ENCODE results near the gene CDH9. TPM values are rescaled to one million over a fixed set of nuclear protein-coding genes. Genes with fewer than 3 reads are reported as not detected.

The CDH9 gene
- polyA plus RNA-seq, 1 experiment, result not detected

DNA sequence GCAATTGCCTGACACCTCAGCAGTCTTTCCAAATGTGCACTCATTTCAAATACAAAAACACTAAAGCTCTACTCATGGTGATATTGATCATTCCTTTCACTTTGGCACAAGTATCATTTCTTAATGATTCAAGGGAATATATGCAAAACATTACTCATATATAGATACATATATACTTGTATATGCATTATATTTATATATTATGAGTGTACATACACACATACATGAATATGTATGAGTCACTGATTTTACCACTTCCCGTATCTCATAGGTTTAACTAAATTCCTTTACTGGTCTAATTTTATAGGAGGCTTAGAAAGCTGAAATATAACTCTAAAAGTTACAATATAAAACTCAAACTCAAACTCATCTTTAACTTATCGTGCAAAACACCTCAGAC lies 156.5 kb downstream of the CDH9 start:
- H3K27me3 ChIP-seq (ENCODE audit: control insufficient read depth, insufficient read depth, low read length), result no peaks in the 10 kb centered on the region
- TF ChIP-seq, protein P1, sequence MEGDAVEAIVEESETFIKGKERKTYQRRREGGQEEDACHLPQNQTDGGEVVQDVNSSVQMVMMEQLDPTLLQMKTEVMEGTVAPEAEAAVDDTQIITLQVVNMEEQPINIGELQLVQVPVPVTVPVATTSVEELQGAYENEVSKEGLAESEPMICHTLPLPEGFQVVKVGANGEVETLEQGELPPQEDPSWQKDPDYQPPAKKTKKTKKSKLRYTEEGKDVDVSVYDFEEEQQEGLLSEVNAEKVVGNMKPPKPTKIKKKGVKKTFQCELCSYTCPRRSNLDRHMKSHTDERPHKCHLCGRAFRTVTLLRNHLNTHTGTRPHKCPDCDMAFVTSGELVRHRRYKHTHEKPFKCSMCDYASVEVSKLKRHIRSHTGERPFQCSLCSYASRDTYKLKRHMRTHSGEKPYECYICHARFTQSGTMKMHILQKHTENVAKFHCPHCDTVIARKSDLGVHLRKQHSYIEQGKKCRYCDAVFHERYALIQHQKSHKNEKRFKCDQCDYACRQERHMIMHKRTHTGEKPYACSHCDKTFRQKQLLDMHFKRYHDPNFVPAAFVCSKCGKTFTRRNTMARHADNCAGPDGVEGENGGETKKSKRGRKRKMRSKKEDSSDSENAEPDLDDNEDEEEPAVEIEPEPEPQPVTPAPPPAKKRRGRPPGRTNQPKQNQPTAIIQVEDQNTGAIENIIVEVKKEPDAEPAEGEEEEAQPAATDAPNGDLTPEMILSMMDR (IDR thresholded peaks at IDR 0.05; ENCODE audit: insufficient read depth, low read depth, low read length), result no peak
- POLR2A ChIA-PET, result no interaction called here
- no peak for DNase-seq (ENCODE audit: low read depth)
- H3K36me3 ChIP-seq (ENCODE audit: control insufficient read depth, insufficient read depth, low read length), result no peaks in the 10 kb centered on the region
- CTCF ChIA-PET, result no interaction called here
- no peak overlapping the region for H3K4me3 ChIP-seq (ENCODE audit: low read depth, low read length)

DNA sequence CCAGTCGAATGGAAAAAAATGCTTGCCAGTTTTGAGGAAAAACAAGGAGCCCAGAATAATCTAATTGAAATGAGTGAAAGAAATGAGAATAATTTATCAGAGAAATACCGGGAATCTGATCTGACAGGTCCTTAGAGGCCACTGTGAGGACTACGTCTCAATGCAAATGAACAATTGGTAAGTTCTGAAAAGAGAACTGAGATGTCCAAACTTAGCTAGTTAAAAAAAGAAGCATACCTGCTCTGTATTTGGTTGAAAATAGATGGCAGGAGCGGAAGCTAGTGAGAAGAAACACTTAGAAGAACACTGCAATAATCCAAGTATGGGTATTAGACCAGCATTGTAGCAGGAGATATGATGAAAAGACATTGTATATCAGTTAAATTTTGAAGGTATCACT lies 161.2 kb downstream of the CDH9 start:
- TF ChIP-seq, protein P1 (IDR thresholded peaks at IDR 0.05; ENCODE audit: insufficient read depth, low read depth, low read length), result no peak
- POLR2A ChIA-PET, result no interaction called here
- no peaks in the 10 kb centered on the region for H3K27me3 ChIP-seq (ENCODE audit: control insufficient read depth, insufficient read depth, low read length)

GRCh38 chr5:26872337-26872736 lies 166.0 kb downstream of the CDH9 start:
- POLR2A ChIA-PET, result no interaction called here
- DNase-seq (ENCODE audit: low read depth), result no peak
- TF ChIP-seq, protein P1 (IDR thresholded peaks at IDR 0.05; ENCODE audit: insufficient read depth, low read depth, low read length), result no peak
- no peaks in the 10 kb centered on the region for H3K27me3 ChIP-seq (ENCODE audit: control insufficient read depth, insufficient read depth, low read length)
- no peaks in the 10 kb centered on the region for H3K36me3 ChIP-seq (ENCODE audit: control insufficient read depth, insufficient read depth, low read length)
- H3K4me3 ChIP-seq (ENCODE audit: low read depth, low read length), result no peak overlapping the region
- CTCF ChIA-PET, result no interaction called here

More for the DNA sequence above, 161.2 kb downstream of the CDH9 start:
- DNase-seq (ENCODE audit: low read depth), result no peak
- Histone ChIP-seq H3K4me3 (ENCODE audit: low read depth, low read length) (no peak overlapping the region), H3K36me3 (ENCODE audit: control insufficient read depth, insufficient read depth, low read length) (no peaks in the 10 kb centered on the region)
- CTCF ChIA-PET, result no interaction called here

DNA sequence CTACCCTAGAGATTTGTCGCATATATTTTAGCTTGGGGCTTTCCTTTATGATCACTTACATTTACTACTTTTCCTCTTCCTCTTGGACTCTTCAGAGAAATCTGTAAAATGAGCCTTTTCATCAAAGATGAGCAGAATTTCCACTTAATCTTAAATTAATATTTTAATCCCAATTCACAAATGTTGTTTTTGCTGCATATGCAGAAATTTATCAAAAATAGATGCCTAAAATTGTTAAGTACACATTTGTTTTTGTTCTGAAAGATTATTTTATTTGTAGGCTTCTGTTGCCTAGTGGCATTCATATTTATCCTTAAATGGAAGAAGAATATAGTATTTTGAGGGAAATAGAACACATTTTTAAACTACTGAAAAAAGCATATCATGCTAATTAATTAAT lies 168.6 kb downstream of the CDH9 start:
- Histone ChIP-seq H3K36me3 (ENCODE audit: control insufficient read depth, insufficient read depth, low read length) (no peaks in the 10 kb centered on the region), H3K4me3 (ENCODE audit: low read depth, low read length) (no peak overlapping the region), H3K27me3 (ENCODE audit: control insufficient read depth, insufficient read depth, low read length) (no peaks in the 10 kb centered on the region)
- POLR2A ChIA-PET, result no interaction called here
- TF ChIP-seq, protein P1 (IDR thresholded peaks at IDR 0.05; ENCODE audit: insufficient read depth, low read depth, low read length), result no peak
- DNase-seq (ENCODE audit: low read depth), result no peak
- CTCF ChIA-PET, result no interaction called here

DNA sequence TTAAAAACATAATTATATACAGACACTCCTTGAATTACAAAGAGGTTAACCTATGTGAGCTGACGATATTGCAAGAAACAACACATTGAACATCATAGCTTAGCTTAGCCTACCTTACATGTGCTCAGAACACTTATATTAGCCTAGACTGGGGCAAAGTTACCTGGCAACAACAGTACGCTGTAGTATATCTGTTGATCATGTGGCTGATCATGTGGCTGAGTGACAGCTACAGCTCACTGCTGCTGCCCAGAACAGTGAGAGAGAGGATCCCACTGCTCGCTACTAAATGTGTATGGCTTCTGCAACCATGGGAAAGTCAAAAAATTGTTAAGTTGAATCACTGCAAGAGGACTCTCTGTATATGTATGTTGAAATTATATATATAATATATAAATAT lies 169.9 kb downstream of the CDH9 start:
- H3K36me3 ChIP-seq (ENCODE audit: control insufficient read depth, insufficient read depth, low read length), result no peaks in the 10 kb centered on the region
- ChIA-PET CTCF (no interaction called here), POLR2A (no interaction called here)
- TF ChIP-seq, protein P1 (IDR thresholded peaks at IDR 0.05; ENCODE audit: insufficient read depth, low read depth, low read length), result no peak
- no peaks in the 10 kb centered on the region for H3K27me3 ChIP-seq (ENCODE audit: control insufficient read depth, insufficient read depth, low read length)
- no peak for DNase-seq (ENCODE audit: low read depth)
- no peak overlapping the region for H3K4me3 ChIP-seq (ENCODE audit: low read depth, low read length)

Data from BJ (cell line).